HepG2 (cell line): ENCODE data around the gene ZNF281. TPM values are rescaled to one million over a fixed set of nuclear protein-coding genes. Genes with fewer than 3 reads are reported as not detected.
A peak's percentile ranks its signal among the peaks of the same experiment; 100 is the strongest.

Experiments used
- ATAC-seq: fragments of 200-7000 bp; cut with Tn5 transposase; 3 replicates; pipeline ENCODE4 v1.9.1; 2020; ENCODE audit warnings: mild to moderate bottlenecking, moderate library complexity
- BruUV-seq: library from RNA; stranded (reverse); fragments of 400-500 nt; replicated peaks from 2 replicates; lab custom pipeline; 2021; lab: Mats Ljungman, UMichigan
- CTCF ChIA-PET: fragments of 300-600 bp; formaldehyde crosslinking; extraction: SDS; loops from one replicate; lab custom pipeline; 2021; ENCODE audit warnings: low total read pairs, inconsistent platforms, low intra/inter-chr PET ratio; lab: Yijun Ruan, JAX
- POLR2A ChIA-PET: fragments of 350-600 bp; sonication (Branson Sonifier 250); formaldehyde crosslinking; loops from one replicate; lab custom pipeline; 2020; ENCODE audit warnings: antibody characterized with exemption, inconsistent platforms; lab: Yijun Ruan, JAX
- DNase-seq: peaks from one replicate; pipeline ENCODE4 v3.0.0-alpha.2; 2015; ENCODE audit warnings: low spot score
- FAIRE-seq: peaks from 3 replicates; lab custom pipeline; 2011; peaks lifted over from hg19 to GRCh38; lab: Jason Lieb, UNC
- H2AFZ ChIP-seq: one replicate; pipeline ENCODE4 v1.6.1; 2011; ENCODE audit warnings: low read length, inconsistent platforms
- H3K27ac ChIP-seq: fragments of 300-600 bp; 3 replicates; pipeline ENCODE4 v1.8.0; 2011; ENCODE audit warnings: mixed run types, mild to moderate bottlenecking, mixed read lengths, low read length, inconsistent platforms; ENCODE audit not compliant: insufficient read depth; ENCODE audit errors: extremely low read length
- H3K27me3 ChIP-seq, 2 experiments: fragments of 200-600 bp in 1 of 2; 2 replicates in 1 of 2; 3 replicates in 1 of 2; pipeline versions ENCODE4 v1.6.0 to v1.8.0; 2011; ENCODE audit warnings: low read length in 2 of 2, mild to moderate bottlenecking in 2 of 2, moderate library complexity in 2 of 2, inconsistent platforms in 1 of 2; ENCODE audit not compliant: insufficient read depth in 2 of 2, control insufficient read depth in 1 of 2
- H3K36me3 ChIP-seq, 2 experiments: fragments of 200-600 bp in 1 of 2; replicated peaks in 1 of 2; 2 replicates in 1 of 2; 3 replicates in 1 of 2; pipeline versions ENCODE4 v1.5.1 to v1.8.0; 2011; ENCODE audit warnings: low read length in 2 of 2, inconsistent platforms in 1 of 2; ENCODE audit not compliant: insufficient read depth in 2 of 2, control insufficient read depth in 1 of 2
- H3K4me1 ChIP-seq: 2 replicates; pipeline ENCODE4 v1.5.1; 2012; ENCODE audit warnings: low read length, inconsistent platforms; ENCODE audit not compliant: insufficient read depth
- H3K4me2 ChIP-seq: 2 replicates; pipeline ENCODE4 v1.6.0; 2011; ENCODE audit warnings: low read depth, low read length, inconsistent platforms
- H3K4me3 ChIP-seq, 3 experiments: fragments of 200-600 bp in 1 of 3; sonication (generic), shearing (Covaris generic) in 1 of 3; replicated peaks in 1 of 3; 2 replicates each; pipeline ENCODE4 v1.5.1; 2011 to 2016; ENCODE audit warnings: low read length in 3 of 3, inconsistent platforms in 2 of 3, low read depth in 2 of 3, mild to moderate bottlenecking in 2 of 3, control low read depth in 1 of 3, mixed read lengths in 1 of 3; ENCODE audit not compliant: insufficient read depth in 1 of 3
- H3K79me2 ChIP-seq: one replicate; pipeline ENCODE4 v1.6.1; 2011; ENCODE audit warnings: low read length, inconsistent platforms; ENCODE audit not compliant: insufficient read depth
- H3K9ac ChIP-seq: 2 replicates; pipeline ENCODE4 v1.6.0; 2011; ENCODE audit warnings: mild to moderate bottlenecking, low read depth, low read length, inconsistent platforms; ENCODE audit not compliant: insufficient read depth
- H3K9me3 ChIP-seq: 2 replicates; pipeline ENCODE4 v1.5.1; 2012; ENCODE audit warnings: mild to moderate bottlenecking, low read length
- H4K20me1 ChIP-seq: 2 replicates; pipeline ENCODE4 v1.6.0; 2011; ENCODE audit warnings: inconsistent platforms, mild to moderate bottlenecking, low read length, moderate library complexity; ENCODE audit not compliant: insufficient read depth
- CC2D1A ChIP-seq: sonication (generic); formaldehyde crosslinking; IDR thresholded peaks from 2 replicates; pipeline ENCODE4 v1.8.1; 2023; ENCODE audit warnings: mild to moderate bottlenecking, missing genetic modification reagents
- CEBPB ChIP-seq: IDR thresholded peaks from 2 replicates; pipeline ENCODE4 v1.6.1; 2011; ENCODE audit warnings: low read depth, low read length, improper control_type of control experiment, borderline replicate concordance
- CEBPG ChIP-seq: IDR thresholded peaks from 2 replicates; pipeline ENCODE4 v1.6.1; 2016
- ELF4 ChIP-seq: sonication (generic); formaldehyde crosslinking; IDR thresholded peaks from 2 replicates; pipeline ENCODE4 v1.5.0; 2020; ENCODE audit warnings: missing genetic modification reagents, mild to moderate bottlenecking, moderate library complexity, borderline replicate concordance
- KDM5B ChIP-seq: sonication (generic); formaldehyde crosslinking; IDR thresholded peaks from 2 replicates; pipeline ENCODE4 v1.4.0; 2020; ENCODE audit warnings: missing genetic modification reagents, mild to moderate bottlenecking, borderline replicate concordance
- MAFK ChIP-seq, 2 experiments: IDR thresholded peaks in 1 of 2; conservative IDR thresholded peaks in 1 of 2; 2 replicates each; pipeline ENCODE4 v1.6.1; 2011; ENCODE audit warnings: improper control_type of control experiment in 2 of 2, low read length in 2 of 2
- MATR3 ChIP-seq: sonication (generic); formaldehyde crosslinking; IDR thresholded peaks from 2 replicates; pipeline ENCODE4 v1.4.0; 2020; ENCODE audit warnings: missing genetic modification reagents
- NFRKB ChIP-seq: fragments of 450-650 bp; IDR thresholded peaks from 2 replicates; pipeline ENCODE4 v1.6.1; 2017
- NR2F6 ChIP-seq, 2 experiments: IDR thresholded peaks; 2 replicates each; pipeline ENCODE4 v1.6.1; 2016; ENCODE audit warnings: antibody characterized with exemption in 1 of 2, mild to moderate bottlenecking in 1 of 2
- PCBP1 ChIP-seq: fragments of 200-400 bp; formaldehyde crosslinking; IDR thresholded peaks from 2 replicates; pipeline ENCODE4 v1.6.1; 2017; ENCODE audit warnings: mild to moderate bottlenecking, low read depth, low read length, borderline replicate concordance
- ZC3H13 ChIP-seq: sonication (generic); formaldehyde crosslinking; IDR thresholded peaks from 2 replicates; pipeline ENCODE4 v1.8.1; 2023; ENCODE audit warnings: mild to moderate bottlenecking, missing genetic modification reagents, moderate library complexity
- ZFP62 ChIP-seq: sonication (generic); formaldehyde crosslinking; IDR thresholded peaks from 2 replicates; pipeline ENCODE4 v1.4.0; 2020; ENCODE audit warnings: missing genetic modification reagents
- ZNF232 ChIP-seq: sonication (generic); formaldehyde crosslinking; IDR thresholded peaks from 2 replicates; pipeline ENCODE4 v1.4.0; 2020; ENCODE audit warnings: missing genetic modification reagents, borderline replicate concordance
- ZNF282 ChIP-seq: fragments of 450-650 bp; IDR thresholded peaks from 2 replicates; pipeline ENCODE4 v1.6.1; 2018; ENCODE audit not compliant: partially characterized antibody
- ZNF451 ChIP-seq: sonication (generic); formaldehyde crosslinking; IDR thresholded peaks from 2 replicates; pipeline ENCODE4 v1.5.0; 2020; ENCODE audit warnings: mild to moderate bottlenecking, missing genetic modification reagents
- ZNF496 ChIP-seq: sonication (generic); formaldehyde crosslinking; IDR thresholded peaks from 2 replicates; pipeline ENCODE4 v1.8.1; 2023; ENCODE audit warnings: mild to moderate bottlenecking, moderate library complexity, missing genetic modification reagents; ENCODE audit not compliant: insufficient replicate concordance
- ZNF552 ChIP-seq: sonication (generic); formaldehyde crosslinking; IDR thresholded peaks from 2 replicates; pipeline ENCODE4 v1.9.0; 2022; ENCODE audit warnings: missing genetic modification reagents, mild to moderate bottlenecking, borderline replicate concordance
- ZNF839 ChIP-seq: sonication (generic); formaldehyde crosslinking; IDR thresholded peaks from 2 replicates; pipeline ENCODE4 v1.4.0; 2020; ENCODE audit warnings: missing genetic modification reagents, mild to moderate bottlenecking, borderline replicate concordance
- WGBS: methylation state at CpG from one replicate; pipeline ENCODE4 v1.1.6; 2017; ENCODE audit warnings: low lambda C conversion rate; 5-methylcytosine and 5-hydroxymethylcytosine counted together
- in situ Hi-C: cut with HindIII; loops from 2 replicates; pipeline ENCODE4 v1.10.0; 2017; ENCODE audit warnings: low pct_unique_long_range_greater_than_20kb; ENCODE audit not compliant: extremely low pct_ligation_motif_present
- intact Hi-C: fragments of 100-400 bp; cut with micrococcal nuclease; formaldehyde crosslinking; loops from one replicate; pipeline ENCODE4 v1.10.0; 2022; ENCODE audit not compliant: unreplicated experiment
- polyA plus RNA-seq, 8 experiments: library from polyadenylated mRNA; depleted of rRNA in 3 of 8; stranded (reverse) in 7 of 8; unstranded in 1 of 8; fragments of >200 nt; fragmentation: Illumina TruSeq in 4 of 8; extraction: Trizol in 4 of 8; gene quantifications; 2 replicates each; pipeline versions ENCODE4 v1.2.1 to v1.2.3, GENCODE V29; 2011 to 2016; ENCODE audit warnings: low read depth in 4 of 8, missing spikeins in 1 of 8, mixed read lengths in 1 of 8; ENCODE audit not compliant: insufficient read depth in 1 of 8
- total RNA-seq, 5 experiments: library from RNA; depleted of rRNA; stranded (reverse); fragments of >200 nt; fragmentation: Illumina TruSeq; extraction: Trizol; gene quantifications; 2 replicates each; pipeline ENCODE4 v1.2.3, GENCODE V29; 2016; ENCODE audit warnings: low read depth in 1 of 5

The ZNF281 gene
- total and polyA plus RNA-seq, 2 of the 13 experiments (the other 11 are each of a cell fraction or from before 2014, with no cell fraction given): 7.7 to 20.6 TPM

GRCh38 chr1:200398373-200398772 lies 11.5 kb downstream of the ZNF281 start (continued):
- TF ChIP-seq PCBP1: no peak

- TF ChIP-seq MAFK (conservative IDR thresholded peaks at IDR 0.05 in 1 of 2, IDR thresholded peaks at IDR 0.05 in 1 of 2; ENCODE audit: low read length in 2 of 2) (no peak), ZNF451 (CRISPR knock-in tag) (no peak), CEBPG (CRISPR knock-in tag) (peak; percentile 44; the same call in 1 of the 2 replicates), ZNF282 (no peak), ZNF496 (no peak), ZNF839 (CRISPR knock-in tag) (no peak), NR2F6 (IDR thresholded peaks at IDR 0.05) (no peak), NR2F6 (CRISPR knock-in tag; IDR thresholded peaks at IDR 0.05) (no peak), ZFP62 (CRISPR knock-in tag) (no peak), CEBPB (peak; percentile 16; the same call in 1 of the 2 replicates), KDM5B (CRISPR knock-in tag) (no peak), ZNF232 (no peak), MATR3 (CRISPR knock-in tag) (no peak), NFRKB (no peak), CC2D1A (CRISPR knock-in tag) (no peak), ZNF552 (CRISPR knock-in tag) (no peak), ZC3H13 (no peak), ELF4 (CRISPR knock-in tag) (no peak)
- intact Hi-C loops: no loop called here
- no peaks in the 10 kb centered on the region; a peak in 1 of 5 replicates for H3K36me3 ChIP-seq
- peaks cover 3% of the 10 kb centered on the region; the same call in 1 of the 2 replicates for H4K20me1 ChIP-seq
- in situ Hi-C loops: no loop called here
- no peak overlapping the region for H3K27ac ChIP-seq
- ATAC-seq: no peak
- 93% methylated on average over 7 of the region's 7 CpGs for WGBS
- H2AFZ ChIP-seq: no peak overlapping the region
- no peaks in the 10 kb centered on the region for H3K9me3 ChIP-seq
- no peak for DNase-seq
- ChIA-PET POLR2A (no interaction called here), CTCF (no interaction called here)
- H3K4me2 ChIP-seq: no peak overlapping the region
- no peak overlapping the region for H3K4me3 ChIP-seq
- H3K79me2 ChIP-seq: no peaks in the 10 kb centered on the region
- H3K9ac ChIP-seq: no peak overlapping the region
- FAIRE-seq: no peak
- H3K4me1 ChIP-seq: no peaks in the 10 kb centered on the region
- BruUV-seq: no TSS peak
- no peaks in the 10 kb centered on the region for H3K27me3 ChIP-seq
Observed at GRCh38 chr1:200392625-200393185, 17.1 kb downstream of the ZNF281 start.
